ENCODE measurements around the gene UCP3.

DNA sequence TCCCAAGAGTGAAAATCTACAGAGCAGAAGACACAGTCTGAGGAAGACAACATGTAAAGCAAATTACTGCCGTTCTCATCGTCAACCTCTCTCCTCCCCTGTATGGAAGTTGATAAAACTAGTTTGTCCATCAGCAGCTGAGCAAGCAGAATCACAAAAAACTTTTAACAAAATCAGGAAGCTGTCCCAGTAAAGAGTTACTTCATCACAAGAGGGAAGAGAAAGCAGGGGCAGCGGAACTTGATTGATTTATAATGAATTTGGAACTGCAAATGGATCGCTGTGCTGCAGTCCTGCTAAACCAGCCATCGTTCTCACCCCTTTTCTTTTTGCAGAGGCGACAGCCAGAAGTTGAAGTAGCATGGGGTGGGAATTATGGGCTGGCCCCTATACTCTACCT lies 13.7 kb upstream of the UCP3 start:
- TF ChIP-seq, protein P1, sequence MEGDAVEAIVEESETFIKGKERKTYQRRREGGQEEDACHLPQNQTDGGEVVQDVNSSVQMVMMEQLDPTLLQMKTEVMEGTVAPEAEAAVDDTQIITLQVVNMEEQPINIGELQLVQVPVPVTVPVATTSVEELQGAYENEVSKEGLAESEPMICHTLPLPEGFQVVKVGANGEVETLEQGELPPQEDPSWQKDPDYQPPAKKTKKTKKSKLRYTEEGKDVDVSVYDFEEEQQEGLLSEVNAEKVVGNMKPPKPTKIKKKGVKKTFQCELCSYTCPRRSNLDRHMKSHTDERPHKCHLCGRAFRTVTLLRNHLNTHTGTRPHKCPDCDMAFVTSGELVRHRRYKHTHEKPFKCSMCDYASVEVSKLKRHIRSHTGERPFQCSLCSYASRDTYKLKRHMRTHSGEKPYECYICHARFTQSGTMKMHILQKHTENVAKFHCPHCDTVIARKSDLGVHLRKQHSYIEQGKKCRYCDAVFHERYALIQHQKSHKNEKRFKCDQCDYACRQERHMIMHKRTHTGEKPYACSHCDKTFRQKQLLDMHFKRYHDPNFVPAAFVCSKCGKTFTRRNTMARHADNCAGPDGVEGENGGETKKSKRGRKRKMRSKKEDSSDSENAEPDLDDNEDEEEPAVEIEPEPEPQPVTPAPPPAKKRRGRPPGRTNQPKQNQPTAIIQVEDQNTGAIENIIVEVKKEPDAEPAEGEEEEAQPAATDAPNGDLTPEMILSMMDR (conservative IDR thresholded peaks at IDR 0.05; ENCODE audit: low read length), result no peak
- no peak for TF ChIP-seq EZH2phosphoT487 (IDR thresholded peaks at IDR 0.05; ENCODE audit: borderline replicate concordance, low read depth, low read length)
